A549 (cell line): ENCODE results near the gene VAMP5.
"Not testable (repeated sequence)": the region's sequence is repeated elsewhere in the genome, so short reads cannot be mapped to it uniquely, and the experiment has no call there.

Experiments
- CHD4 ChIP-seq: fragments of 200-600 bp; sonication (generic); IDR thresholded peaks from 2 replicates; pipeline ENCODE4 v1.6.1; 2016; ENCODE audit warnings: antibody characterized with exemption, mild to moderate bottlenecking, borderline replicate concordance
- EP300 ChIP-seq, 2 experiments: fragments of >200 bp; sonication (Bioruptor Twin); formaldehyde crosslinking; IDR thresholded peaks; 2 replicates in 1 of 2; 3 replicates in 1 of 2; pipeline ENCODE4 v1.6.1; 2016 to 2017
- ESRRA ChIP-seq: fragments of 150-350 bp; IDR thresholded peaks from 2 replicates; pipeline ENCODE4 v1.6.1; 2014; ENCODE audit warnings: mild to moderate bottlenecking, low read length, borderline replicate concordance
- HOXA7 ChIP-seq: fragments of 250-450 bp; sonication (Bioruptor Pico); IDR thresholded peaks from 2 replicates; pipeline ENCODE4 v1.5.0; 2020; ENCODE audit warnings: mild to moderate bottlenecking, moderate library complexity
- JUNB ChIP-seq: fragments of >200 bp; sonication (Bioruptor Twin); formaldehyde crosslinking; IDR thresholded peaks from 2 replicates; pipeline ENCODE4 v1.6.1; 2016
- POLR2A ChIP-seq: IDR thresholded peaks from 2 replicates; pipeline ENCODE4 v1.6.1; 2012; ENCODE audit warnings: mild to moderate bottlenecking, low read length
- POLR2AphosphoS2 ChIP-seq: conservative IDR thresholded peaks from 2 replicates; pipeline ENCODE4 v1.6.1; 2012; ENCODE audit warnings: low read length, improper control_type of control experiment, inconsistent platforms
- RAD21 ChIP-seq, 2 experiments: fragments of >200 bp in 1 of 2; sonication (Bioruptor Twin) in 1 of 2; formaldehyde crosslinking in 1 of 2; IDR thresholded peaks in 1 of 2; conservative IDR thresholded peaks in 1 of 2; 2 replicates in 1 of 2; 3 replicates in 1 of 2; pipeline ENCODE4 v1.6.1; 2012 to 2018; ENCODE audit warnings: inconsistent platforms in 1 of 2
- RCOR1 ChIP-seq: fragments of 150-350 bp; IDR thresholded peaks from 2 replicates; pipeline ENCODE4 v1.6.1; 2014; ENCODE audit warnings: antibody characterized with exemption, low read length, low read depth
- TP53 ChIP-seq: fragments of 250-450 bp; sonication (Bioruptor Pico); IDR thresholded peaks from 2 replicates; pipeline ENCODE4 v1.5.0; 2021; ENCODE audit warnings: mild to moderate bottlenecking, moderate library complexity
- USF2 ChIP-seq: fragments of 450-650 bp; IDR thresholded peaks from 2 replicates; pipeline ENCODE4 v1.6.1; 2014; ENCODE audit warnings: antibody characterized with exemption
- TF ChIP-seq, protein P1 (sequence below): fragments of >200 bp; sonication (Bioruptor Twin); formaldehyde crosslinking; IDR thresholded peaks from 3 replicates; pipeline ENCODE4 v1.5.1; 2016
- TF ChIP-seq, protein P2 (sequence below): fragments of 250-450 bp; sonication (Bioruptor Pico); IDR thresholded peaks from 2 replicates; pipeline ENCODE4 v1.5.0; 2021; ENCODE audit warnings: mild to moderate bottlenecking, moderate library complexity, borderline replicate concordance
- TF ChIP-seq, protein P3 (sequence below): IDR thresholded peaks from 2 replicates; pipeline ENCODE4 v1.6.1; 2012

DNA sequence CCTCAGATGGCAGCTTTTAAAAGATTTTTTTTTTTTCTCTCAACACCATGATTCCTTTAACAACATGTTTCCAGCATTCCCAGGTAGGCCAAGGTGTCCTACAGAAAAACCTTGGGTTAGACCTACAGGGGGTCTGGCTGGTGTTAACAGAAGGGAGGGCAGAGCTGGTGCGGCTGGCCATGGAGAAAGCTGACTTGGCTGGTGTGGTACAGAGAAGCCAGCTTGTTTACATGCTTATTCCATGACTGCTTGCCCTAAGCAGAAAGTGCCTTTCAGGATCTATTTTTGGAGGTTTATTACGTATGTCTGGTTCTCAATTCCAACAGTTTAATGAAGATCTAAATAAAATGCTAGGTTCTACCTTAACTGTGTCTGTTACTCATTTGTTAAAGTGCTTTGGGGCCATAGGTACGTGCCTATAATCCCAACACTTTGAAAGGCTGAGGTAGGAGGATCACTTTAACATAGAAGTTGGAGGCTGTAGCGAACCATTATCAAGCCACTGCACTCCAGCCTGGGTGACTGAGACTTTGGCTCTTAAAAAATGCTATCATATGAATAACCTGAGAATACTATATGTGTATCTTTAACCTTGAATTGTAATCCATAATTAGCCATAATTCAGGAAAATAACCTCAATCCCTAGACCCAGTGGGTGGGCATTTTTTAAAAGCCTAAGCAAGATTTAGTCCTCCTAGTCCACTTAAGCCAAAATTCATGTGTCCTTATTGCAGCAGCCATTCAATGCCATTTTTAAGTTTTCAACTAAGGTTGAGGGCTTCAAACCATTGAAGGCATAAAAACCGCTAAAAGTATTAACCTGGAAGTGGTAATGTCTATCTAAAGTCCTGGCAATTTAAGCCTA is 39.1 kb upstream of the VAMP5 start:
- TF ChIP-seq USF2; CHD4; POLR2A; JUNB; HOXA7; TP53; RCOR1; EP300 (IDR thresholded peaks at IDR 0.05); RAD21 (conservative IDR thresholded peaks at IDR 0.05 in 1 of 2, IDR thresholded peaks at IDR 0.05 in 1 of 2); ESRRA: not testable (repeated sequence)
- peak; percentile 77; the same call in 1 of the 2 replicates for TF ChIP-seq POLR2AphosphoS2
- TF ChIP-seq, protein P1, sequence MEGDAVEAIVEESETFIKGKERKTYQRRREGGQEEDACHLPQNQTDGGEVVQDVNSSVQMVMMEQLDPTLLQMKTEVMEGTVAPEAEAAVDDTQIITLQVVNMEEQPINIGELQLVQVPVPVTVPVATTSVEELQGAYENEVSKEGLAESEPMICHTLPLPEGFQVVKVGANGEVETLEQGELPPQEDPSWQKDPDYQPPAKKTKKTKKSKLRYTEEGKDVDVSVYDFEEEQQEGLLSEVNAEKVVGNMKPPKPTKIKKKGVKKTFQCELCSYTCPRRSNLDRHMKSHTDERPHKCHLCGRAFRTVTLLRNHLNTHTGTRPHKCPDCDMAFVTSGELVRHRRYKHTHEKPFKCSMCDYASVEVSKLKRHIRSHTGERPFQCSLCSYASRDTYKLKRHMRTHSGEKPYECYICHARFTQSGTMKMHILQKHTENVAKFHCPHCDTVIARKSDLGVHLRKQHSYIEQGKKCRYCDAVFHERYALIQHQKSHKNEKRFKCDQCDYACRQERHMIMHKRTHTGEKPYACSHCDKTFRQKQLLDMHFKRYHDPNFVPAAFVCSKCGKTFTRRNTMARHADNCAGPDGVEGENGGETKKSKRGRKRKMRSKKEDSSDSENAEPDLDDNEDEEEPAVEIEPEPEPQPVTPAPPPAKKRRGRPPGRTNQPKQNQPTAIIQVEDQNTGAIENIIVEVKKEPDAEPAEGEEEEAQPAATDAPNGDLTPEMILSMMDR = not testable (repeated sequence)
- TF ChIP-seq, protein P2, sequence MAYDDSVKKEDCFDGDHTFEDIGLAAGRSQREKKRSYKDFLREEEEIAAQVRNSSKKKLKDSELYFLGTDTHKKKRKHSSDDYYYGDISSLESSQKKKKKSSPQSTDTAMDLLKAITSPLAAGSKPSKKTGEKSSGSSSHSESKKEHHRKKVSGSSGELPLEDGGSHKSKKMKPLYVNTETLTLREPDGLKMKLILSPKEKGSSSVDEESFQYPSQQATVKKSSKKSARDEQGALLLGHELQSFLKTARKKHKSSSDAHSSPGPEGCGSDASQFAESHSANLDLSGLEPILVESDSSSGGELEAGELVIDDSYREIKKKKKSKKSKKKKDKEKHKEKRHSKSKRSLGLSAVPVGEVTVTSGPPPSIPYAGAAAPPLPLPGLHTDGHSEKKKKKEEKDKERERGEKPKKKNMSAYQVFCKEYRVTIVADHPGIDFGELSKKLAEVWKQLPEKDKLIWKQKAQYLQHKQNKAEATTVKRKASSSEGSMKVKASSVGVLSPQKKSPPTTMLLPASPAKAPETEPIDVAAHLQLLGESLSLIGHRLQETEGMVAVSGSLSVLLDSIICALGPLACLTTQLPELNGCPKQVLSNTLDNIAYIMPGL (CRISPR knock-in tag) = not testable (repeated sequence)
- TF ChIP-seq, protein P3, sequence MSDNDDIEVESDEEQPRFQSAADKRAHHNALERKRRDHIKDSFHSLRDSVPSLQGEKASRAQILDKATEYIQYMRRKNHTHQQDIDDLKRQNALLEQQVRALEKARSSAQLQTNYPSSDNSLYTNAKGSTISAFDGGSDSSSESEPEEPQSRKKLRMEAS = not testable (repeated sequence)
